ENCODE results near the gene UNC50. TPM values are rescaled to one million over a fixed set of nuclear protein-coding genes. Genes with fewer than 3 reads are reported as not detected.

UNC50 gene
- total and polyA plus RNA-seq, 2 experiments from 2014 or later: 78.8 to 80.0 TPM

GRCh38 chr2:98571796-98572195 is 36.6 kb upstream of the UNC50 start:
- H3K9me3 ChIP-seq (ENCODE audit: low read depth): no peaks in the 10 kb centered on the region
- H3K4me2 ChIP-seq: no peak overlapping the region
- no peaks in the 10 kb centered on the region for H3K36me3 ChIP-seq (replicated peaks; ENCODE audit: insufficient read depth, low read depth)
- H3K9me2 ChIP-seq (replicated peaks; ENCODE audit: insufficient read depth): no peaks in the 10 kb centered on the region
- no peaks in the 10 kb centered on the region for H3K4me1 ChIP-seq (ENCODE audit: insufficient read depth)
- H3K27me3 ChIP-seq: no peaks in the 10 kb centered on the region
- H4K20me1 ChIP-seq (ENCODE audit: insufficient read depth, poor library complexity, severe bottlenecking): no peaks in the 10 kb centered on the region
- no peak for DNase-seq (ENCODE audit: low spot score)
- H2AFZ ChIP-seq: no peak overlapping the region
- no peak overlapping the region for H3K4me3 ChIP-seq
- H3K79me2 ChIP-seq: no peaks in the 10 kb centered on the region
- no peak overlapping the region for H3K27ac ChIP-seq
- no peak for TF ChIP-seq EZH2phosphoT487 (IDR thresholded peaks at IDR 0.05; ENCODE audit: low read depth, severe bottlenecking, unreplicated experiment)
- no peak for TF ChIP-seq CTCF (IDR thresholded peaks at IDR 0.05; ENCODE audit: poor library complexity)
- no peak for TF ChIP-seq EZH2 (IDR thresholded peaks at IDR 0.05; ENCODE audit: borderline replicate concordance)
- 95% methylated on average over 9 of the region's 9 CpGs for WGBS (ENCODE audit: low lambda C conversion rate, missing lambda C conversion rate)

GRCh38 chr2:98572211-98572610 is 36.2 kb upstream of the UNC50 start:
- Histone ChIP-seq H4K20me1 (ENCODE audit: insufficient read depth, poor library complexity, severe bottlenecking) (no peaks in the 10 kb centered on the region), H3K36me3 (replicated peaks; ENCODE audit: insufficient read depth, low read depth) (no peaks in the 10 kb centered on the region)
- TF ChIP-seq EZH2phosphoT487 (IDR thresholded peaks at IDR 0.05; ENCODE audit: low read depth, severe bottlenecking, unreplicated experiment) (no peak), CTCF (IDR thresholded peaks at IDR 0.05; ENCODE audit: poor library complexity) (no peak), EZH2 (IDR thresholded peaks at IDR 0.05; ENCODE audit: borderline replicate concordance) (no peak)

GRCh38 chr2:98572676-98573075 is 35.7 kb upstream of the UNC50 start:
- Histone ChIP-seq H2AFZ (no peak overlapping the region), H3K27ac (no peak overlapping the region), H3K4me1 (ENCODE audit: insufficient read depth) (no peaks in the 10 kb centered on the region), H3K79me2 (no peaks in the 10 kb centered on the region), H3K27me3 (no peaks in the 10 kb centered on the region), H3K36me3 (replicated peaks; ENCODE audit: insufficient read depth, low read depth) (no peaks in the 10 kb centered on the region), H3K9me2 (replicated peaks; ENCODE audit: insufficient read depth) (no peaks in the 10 kb centered on the region), H3K9me3 (ENCODE audit: low read depth) (no peaks in the 10 kb centered on the region), H3K4me3 (no peak overlapping the region), H4K20me1 (ENCODE audit: insufficient read depth, poor library complexity, severe bottlenecking) (no peaks in the 10 kb centered on the region), H3K4me2 (no peak overlapping the region)
- 93% methylated on average over 15 of the region's 15 CpGs for WGBS (ENCODE audit: low lambda C conversion rate, missing lambda C conversion rate)
- TF ChIP-seq EZH2phosphoT487 (IDR thresholded peaks at IDR 0.05; ENCODE audit: low read depth, severe bottlenecking, unreplicated experiment): no peak
- no peak for TF ChIP-seq EZH2 (IDR thresholded peaks at IDR 0.05; ENCODE audit: borderline replicate concordance)
- TF ChIP-seq CTCF (IDR thresholded peaks at IDR 0.05; ENCODE audit: poor library complexity): no peak
- DNase-seq (ENCODE audit: low spot score): no peak

More at GRCh38 chr2:98572211-98572610, 36.2 kb upstream of the UNC50 start:
- H3K79me2 ChIP-seq: no peaks in the 10 kb centered on the region
- no peaks in the 10 kb centered on the region for H3K9me2 ChIP-seq (replicated peaks; ENCODE audit: insufficient read depth)
- no peak overlapping the region for H2AFZ ChIP-seq
- no peak overlapping the region for H3K4me2 ChIP-seq
- H3K4me3 ChIP-seq: no peak overlapping the region
- 86% methylated on average over 5 of the region's 5 CpGs for WGBS (ENCODE audit: low lambda C conversion rate, missing lambda C conversion rate)
- H3K27ac ChIP-seq: no peak overlapping the region
- no peaks in the 10 kb centered on the region for H3K9me3 ChIP-seq (ENCODE audit: low read depth)
- no peak for DNase-seq (ENCODE audit: low spot score)
- H3K4me1 ChIP-seq (ENCODE audit: insufficient read depth): no peaks in the 10 kb centered on the region
- no peaks in the 10 kb centered on the region for H3K27me3 ChIP-seq

GRCh38 chr2:98573426-98573825 is 35.0 kb upstream of the UNC50 start:
- Histone ChIP-seq H3K9me2 (replicated peaks; ENCODE audit: insufficient read depth) (no peaks in the 10 kb centered on the region), H3K9me3 (ENCODE audit: low read depth) (no peaks in the 10 kb centered on the region), H3K4me1 (ENCODE audit: insufficient read depth) (no peaks in the 10 kb centered on the region), H4K20me1 (ENCODE audit: insufficient read depth, poor library complexity, severe bottlenecking) (no peaks in the 10 kb centered on the region), H3K4me3 (no peak overlapping the region), H3K27me3 (no peaks in the 10 kb centered on the region), H2AFZ (no peak overlapping the region), H3K36me3 (replicated peaks; ENCODE audit: insufficient read depth, low read depth) (no peaks in the 10 kb centered on the region), H3K4me2 (no peak overlapping the region), H3K27ac (no peak overlapping the region), H3K79me2 (no peaks in the 10 kb centered on the region)
- 92% methylated on average over 13 of the region's 13 CpGs for WGBS (ENCODE audit: low lambda C conversion rate, missing lambda C conversion rate)
- no peak for DNase-seq (ENCODE audit: low spot score)
- TF ChIP-seq EZH2 (IDR thresholded peaks at IDR 0.05; ENCODE audit: borderline replicate concordance) (no peak), EZH2phosphoT487 (IDR thresholded peaks at IDR 0.05; ENCODE audit: low read depth, severe bottlenecking, unreplicated experiment) (no peak), CTCF (IDR thresholded peaks at IDR 0.05; ENCODE audit: poor library complexity) (no peak)
